Endothelial cell of umbilical vein (primary cell): ENCODE data around the gene CARMIL1. TPM values are rescaled to one million over a fixed set of nuclear protein-coding genes. Genes with fewer than 3 reads are reported as not detected.

Experiments
- BruUV-seq: library from RNA; stranded (reverse); fragments of 400-500 nt; replicated peaks from 2 replicates; lab custom pipeline; 2021; lab: Mats Ljungman, UMichigan
- CTCF ChIA-PET: fragments of 300-600, 350-600 bp; sonication (Branson Sonifier 250); formaldehyde crosslinking; loops from one replicate; lab custom pipeline; 2021; ENCODE audit warnings: antibody characterized with exemption, inconsistent platforms; lab: Charles Lee
- POLR2A ChIA-PET: fragments of 300-600, 350-600 bp; sonication (Branson Sonifier 250); formaldehyde crosslinking; loops from one replicate; lab custom pipeline; 2021; ENCODE audit warnings: antibody characterized with exemption, inconsistent platforms; lab: Charles Lee
- DNase-seq: peaks from one replicate; pipeline ENCODE4 v3.0.0-alpha.2; 2011; ENCODE audit warnings: low read depth, low spot score
- FAIRE-seq: peaks from 2 replicates; lab custom pipeline; 2011; peaks lifted over from hg19 to GRCh38; lab: Jason Lieb, UNC
- H2AFZ ChIP-seq: 2 replicates; pipeline ENCODE4 v1.6.0; 2012; ENCODE audit warnings: low read depth, low read length, control low read depth, inconsistent platforms
- H3K27ac ChIP-seq: 2 replicates; pipeline ENCODE4 v1.5.1; 2011; ENCODE audit warnings: low read depth, mild to moderate bottlenecking, control low read depth, low read length, moderate library complexity; ENCODE audit not compliant: insufficient read depth
- H3K27me3 ChIP-seq, 2 experiments: 2 replicates each; pipeline versions ENCODE4 v1.6.0 to v1.6.1; 2011; ENCODE audit warnings: low read length in 2 of 2, mixed read lengths in 1 of 2; ENCODE audit not compliant: control insufficient read depth in 2 of 2, insufficient read depth in 2 of 2
- H3K36me3 ChIP-seq, 2 experiments: 2 replicates in 1 of 2; 3 replicates in 1 of 2; pipeline ENCODE4 v1.5.1; 2011; ENCODE audit warnings: low read length in 2 of 2, mild to moderate bottlenecking in 1 of 2, moderate library complexity in 1 of 2; ENCODE audit not compliant: control insufficient read depth in 2 of 2, insufficient read depth in 2 of 2; ENCODE audit errors: extremely low read depth in 1 of 2
- H3K4me1 ChIP-seq: 3 replicates; pipeline ENCODE4 v1.5.1; 2011; ENCODE audit warnings: mild to moderate bottlenecking, low read length; ENCODE audit not compliant: control insufficient read depth, insufficient read depth; ENCODE audit errors: extremely low read depth
- H3K4me2 ChIP-seq: 2 replicates; pipeline ENCODE4 v1.6.1; 2011; ENCODE audit warnings: low read length, control low read depth, mixed read lengths; ENCODE audit not compliant: insufficient read depth
- H3K4me3 ChIP-seq, 3 experiments: fragments of 200-600 bp in 1 of 3; sonication (generic), shearing (Covaris generic) in 1 of 3; replicated peaks in 1 of 3; 2 replicates each; pipeline ENCODE4 v1.5.1; 2011 to 2016; ENCODE audit warnings: control low read depth in 3 of 3, low read length in 3 of 3, mild to moderate bottlenecking in 2 of 3, inconsistent platforms in 1 of 3, low read depth in 1 of 3, moderate library complexity in 1 of 3; ENCODE audit not compliant: insufficient read depth in 1 of 3
- H3K79me2 ChIP-seq: 2 replicates; pipeline ENCODE4 v1.6.0; 2012; ENCODE audit warnings: low read length, inconsistent platforms; ENCODE audit not compliant: control insufficient read depth, insufficient read depth
- H3K9ac ChIP-seq: replicated peaks from 2 replicates; pipeline ENCODE3; 2011; ENCODE audit warnings: low read length, control low read depth; ENCODE audit not compliant: insufficient read depth; ENCODE audit errors: extremely low read depth
- H3K9me1 ChIP-seq: replicated peaks from 3 replicates; pipeline ENCODE4 v1.6.0; 2011; ENCODE audit warnings: mild to moderate bottlenecking, low read length; ENCODE audit not compliant: control insufficient read depth, insufficient read depth; ENCODE audit errors: extremely low read depth
- H3K9me3 ChIP-seq: replicated peaks from 2 replicates; pipeline ENCODE4 v1.5.1; 2012; ENCODE audit warnings: low read length, inconsistent platforms; ENCODE audit not compliant: control insufficient read depth, insufficient read depth
- H4K20me1 ChIP-seq: replicated peaks from 2 replicates; pipeline ENCODE3; 2011; ENCODE audit warnings: mild to moderate bottlenecking, low read length; ENCODE audit not compliant: control insufficient read depth, insufficient read depth; ENCODE audit errors: extremely low read depth
- EZH2 ChIP-seq: IDR thresholded peaks from 2 replicates; pipeline ENCODE4 v1.6.1; 2012; ENCODE audit warnings: borderline replicate concordance, low read depth, mild to moderate bottlenecking, moderate library complexity, low read length, inconsistent platforms; ENCODE audit not compliant: severe bottlenecking
- FOS ChIP-seq: IDR thresholded peaks from 2 replicates; pipeline ENCODE4 v1.6.1; 2011; ENCODE audit warnings: mild to moderate bottlenecking, low read length, moderate library complexity, borderline replicate concordance; ENCODE audit not compliant: insufficient read depth
- GATA2 ChIP-seq: IDR thresholded peaks from 2 replicates; pipeline ENCODE4 v1.7.0; 2011; ENCODE audit warnings: low read depth, mild to moderate bottlenecking, moderate library complexity, mixed read lengths, low read length; ENCODE audit not compliant: insufficient read length, insufficient read depth
- JUN ChIP-seq: IDR thresholded peaks from 2 replicates; pipeline ENCODE4 v1.6.1; 2011; ENCODE audit warnings: borderline replicate concordance, low read depth; ENCODE audit not compliant: insufficient read length, insufficient read depth
- MYC ChIP-seq: IDR thresholded peaks from one replicate; pipeline ENCODE4 v1.6.1; 2011; ENCODE audit warnings: mild to moderate bottlenecking, low read depth, low read length
- POLR2A ChIP-seq: IDR thresholded peaks from 2 replicates; pipeline ENCODE4 v1.6.1; 2012; ENCODE audit warnings: low read depth, mild to moderate bottlenecking, control low read depth, low read length
- POLR2AphosphoS5 ChIP-seq: IDR thresholded peaks from 2 replicates; pipeline ENCODE4 v1.6.1; 2012; ENCODE audit warnings: low read depth, mild to moderate bottlenecking, control low read depth, low read length, moderate library complexity; ENCODE audit not compliant: insufficient read depth
- dilution Hi-C: fragments of 300-500 bp; cut with MboI; formaldehyde crosslinking; loops from one replicate; pipeline ENCODE4 v1.15.0; 2019; ENCODE audit warnings: low sequenced_read_pairs; ENCODE audit not compliant: extremely low pct_ligation_motif_present
- intact Hi-C: fragments of 100-400 bp; cut with micrococcal nuclease; formaldehyde crosslinking; loops from one replicate; pipeline ENCODE4 v1.10.0; 2022
- polyA plus RNA-seq, 4 experiments: library from polyadenylated mRNA; depleted of rRNA in 3 of 4; stranded (reverse) in 3 of 4; unstranded in 1 of 4; fragments of >200 nt; gene quantifications; 2 replicates each; pipeline versions ENCODE4 v1.2.1 to v1.2.3, GENCODE V29; 2011 to 2012; ENCODE audit warnings: missing spikeins in 1 of 4
- total RNA-seq: library from RNA; stranded (reverse); gene quantifications from 2 replicates; pipeline ENCODE4 v1.2.3, GENCODE V29; 2021
- TF ChIP-seq, protein P1 (sequence below): IDR thresholded peaks from 2 replicates; pipeline ENCODE4 v1.6.1; 2011; ENCODE audit not compliant: insufficient read depth, insufficient read length
- TF ChIP-seq, protein P2 (sequence below), 2 donors: IDR thresholded peaks; 1 replicate in 1 of 2; 2 replicates in 1 of 2; pipeline ENCODE4 v1.5.1; 2011; ENCODE audit warnings: low read length in 2 of 2, mild to moderate bottlenecking in 2 of 2, moderate library complexity in 2 of 2, control low read depth in 1 of 2, inconsistent platforms in 1 of 2, low read depth in 1 of 2; ENCODE audit not compliant: insufficient read depth in 1 of 2; ENCODE audit errors: extremely low read depth in 1 of 2

Gene CARMIL1
- total and polyA plus RNA-seq, 2 donors (not counting 3 experiments of a cell fraction or from before 2014, with no cell fraction given) = 1.3 to 8.7 TPM

DNA sequence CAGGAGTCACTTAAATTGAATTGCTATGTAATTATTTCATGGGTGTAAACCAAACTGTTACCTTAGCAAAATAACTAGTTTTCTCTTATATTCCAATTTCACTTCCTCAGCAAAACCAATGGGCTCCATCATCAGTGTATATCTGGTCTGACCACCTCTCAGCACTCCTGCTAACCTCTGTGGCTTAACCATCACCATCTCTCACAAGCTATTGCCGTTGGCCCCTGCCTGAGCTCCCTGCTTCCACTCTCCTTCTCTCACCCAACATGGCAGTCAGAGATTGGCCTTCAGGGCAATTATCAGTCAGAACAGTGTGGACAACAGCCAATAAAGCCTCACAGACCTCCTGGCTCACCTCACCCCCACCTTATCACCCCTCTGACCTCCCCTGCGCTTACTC is 124.0 kb downstream of the CARMIL1 start:
- dilution Hi-C loops (no loop called here), intact Hi-C loops (no loop called here)
- no peak overlapping the region for H3K4me3 ChIP-seq
- no peaks in the 10 kb centered on the region for H3K9me3 ChIP-seq
- no peak overlapping the region for H2AFZ ChIP-seq
- H3K79me2 ChIP-seq = no peaks in the 10 kb centered on the region
- H4K20me1 ChIP-seq = no peaks in the 10 kb centered on the region
- H3K27ac ChIP-seq = no peak overlapping the region
- CTCF ChIA-PET = interaction anchor here (1.6 kb wide), 1 partner anchor 14 kb away, joined by 3 read pairs; no protein-coding TSS in a partner anchor
- no peak for FAIRE-seq
- POLR2A ChIA-PET = no interaction called here
- BruUV-seq = no TSS peak
- H3K36me3 ChIP-seq = no peaks in the 10 kb centered on the region
- TF ChIP-seq POLR2AphosphoS5 = no peak
- TF ChIP-seq EZH2 = no peak
- TF ChIP-seq MYC = no peak
- no peak for TF ChIP-seq POLR2A
- no peak for TF ChIP-seq FOS
- no peak for TF ChIP-seq GATA2
- TF ChIP-seq, protein P1, sequence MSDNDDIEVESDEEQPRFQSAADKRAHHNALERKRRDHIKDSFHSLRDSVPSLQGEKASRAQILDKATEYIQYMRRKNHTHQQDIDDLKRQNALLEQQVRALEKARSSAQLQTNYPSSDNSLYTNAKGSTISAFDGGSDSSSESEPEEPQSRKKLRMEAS = no peak
- TF ChIP-seq JUN = no peak
- TF ChIP-seq, protein P2, sequence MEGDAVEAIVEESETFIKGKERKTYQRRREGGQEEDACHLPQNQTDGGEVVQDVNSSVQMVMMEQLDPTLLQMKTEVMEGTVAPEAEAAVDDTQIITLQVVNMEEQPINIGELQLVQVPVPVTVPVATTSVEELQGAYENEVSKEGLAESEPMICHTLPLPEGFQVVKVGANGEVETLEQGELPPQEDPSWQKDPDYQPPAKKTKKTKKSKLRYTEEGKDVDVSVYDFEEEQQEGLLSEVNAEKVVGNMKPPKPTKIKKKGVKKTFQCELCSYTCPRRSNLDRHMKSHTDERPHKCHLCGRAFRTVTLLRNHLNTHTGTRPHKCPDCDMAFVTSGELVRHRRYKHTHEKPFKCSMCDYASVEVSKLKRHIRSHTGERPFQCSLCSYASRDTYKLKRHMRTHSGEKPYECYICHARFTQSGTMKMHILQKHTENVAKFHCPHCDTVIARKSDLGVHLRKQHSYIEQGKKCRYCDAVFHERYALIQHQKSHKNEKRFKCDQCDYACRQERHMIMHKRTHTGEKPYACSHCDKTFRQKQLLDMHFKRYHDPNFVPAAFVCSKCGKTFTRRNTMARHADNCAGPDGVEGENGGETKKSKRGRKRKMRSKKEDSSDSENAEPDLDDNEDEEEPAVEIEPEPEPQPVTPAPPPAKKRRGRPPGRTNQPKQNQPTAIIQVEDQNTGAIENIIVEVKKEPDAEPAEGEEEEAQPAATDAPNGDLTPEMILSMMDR (IDR thresholded peaks at IDR 0.05; ENCODE audit: extremely low read depth in 1 of 2, insufficient read depth in 1 of 2, low read depth in 1 of 2, low read length in 2 of 2) = no peak
- H3K9me1 ChIP-seq = no peaks in the 10 kb centered on the region
- H3K4me2 ChIP-seq = no peak overlapping the region
- no peaks in the 10 kb centered on the region for H3K27me3 ChIP-seq
- no peak overlapping the region for H3K9ac ChIP-seq
- no peak for DNase-seq
- H3K4me1 ChIP-seq = no peaks in the 10 kb centered on the region
